HG02678 (cell line): ENCODE results near the gene CLK2.
"Not testable (repeated sequence)": the region's sequence is repeated elsewhere in the genome, so short reads cannot be mapped to it uniquely, and the experiment has no call there.

Experiments used
- ATAC-seq: cut with Tn5 transposase; IDR thresholded peaks from one replicate; pipeline ENCODE4 v1.9.1; 2021; ENCODE audit warnings: mild to moderate bottlenecking, moderate library complexity; ENCODE audit not compliant: unreplicated experiment

The CLK2 gene

DNA sequence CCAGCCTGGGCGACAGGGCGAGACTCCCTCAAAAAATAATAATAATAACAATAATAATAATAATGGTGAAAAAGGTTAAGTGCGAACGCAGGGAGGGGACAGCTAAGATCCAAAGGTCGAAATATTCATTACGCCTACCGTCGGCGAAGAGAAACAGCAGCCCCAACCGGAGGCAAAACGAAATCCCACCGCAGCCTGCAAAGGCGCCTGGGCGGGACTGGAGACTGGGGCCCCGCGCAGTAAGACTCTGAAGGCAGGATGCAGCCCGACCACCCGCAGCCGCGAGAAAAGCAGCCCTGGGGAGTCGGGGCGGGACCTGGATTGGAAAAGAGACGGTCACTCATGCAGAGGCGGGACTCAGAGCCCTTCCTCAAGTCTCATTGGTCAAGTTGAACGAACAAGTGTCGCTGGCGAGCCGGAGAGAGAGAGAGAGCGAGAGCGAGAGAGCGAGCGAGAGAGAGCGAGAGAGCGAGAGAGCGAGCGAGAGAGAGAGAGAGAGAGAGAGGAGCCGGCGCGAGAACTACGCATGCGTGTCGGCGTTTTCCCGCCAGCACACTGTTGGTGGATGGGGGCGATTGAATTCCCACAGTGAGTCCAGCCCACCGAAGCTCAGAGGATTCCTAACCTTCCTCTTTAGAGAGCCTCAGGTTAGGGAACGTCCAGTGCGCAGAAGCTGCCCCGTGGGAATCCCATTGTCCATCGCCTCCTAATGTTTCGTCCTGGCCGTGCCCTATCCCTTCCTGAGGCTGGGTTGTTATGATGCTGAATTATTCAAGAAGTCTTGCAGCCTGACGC lies 28.7 kb downstream of the CLK2 start:
- ATAC-seq = peak; percentile 91

GRCh38 chr1:155242805-155243358 lies 30.4 kb downstream of the CLK2 start:
- no peak for ATAC-seq

- ATAC-seq = no peak
Observed at GRCh38 chr1:155241841-155242264, 31.5 kb downstream of the CLK2 start.

GRCh38 chr1:155241069-155241679 lies 32.1 kb downstream of the CLK2 start:
- no peak for ATAC-seq

- no peak for ATAC-seq
Observed at GRCh38 chr1:155236451-155236850, 36.9 kb downstream of the CLK2 start.

DNA sequence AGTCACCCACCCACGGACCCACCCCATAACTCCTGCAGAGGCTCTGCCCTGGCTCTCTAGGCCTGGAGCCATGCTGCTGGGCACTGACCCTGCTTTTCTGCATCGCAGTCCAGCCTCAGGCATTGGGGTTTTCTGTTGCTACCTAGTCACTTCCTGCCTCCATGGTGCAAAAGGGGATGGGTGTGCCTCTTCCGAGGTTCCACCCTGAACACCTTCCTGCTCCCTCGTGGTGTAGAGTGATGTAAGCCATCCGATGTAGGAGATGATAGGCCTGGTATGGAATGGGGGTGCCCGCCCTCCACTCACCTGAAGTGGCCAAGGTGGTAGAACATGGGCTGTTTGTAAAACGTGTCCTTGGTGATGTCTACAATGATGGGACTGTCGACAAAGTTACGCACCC lies 37.9 kb downstream of the CLK2 start:
- not testable (repeated sequence) for ATAC-seq

- ATAC-seq = not testable (repeated sequence)
Observed at GRCh38 chr1:155233502-155233901, 39.8 kb downstream of the CLK2 start.

GRCh38 chr1:155232001-155232978 lies 41.0 kb downstream of the CLK2 start:
- ATAC-seq = not testable (repeated sequence)

- not testable (repeated sequence) for ATAC-seq
Observed at GRCh38 chr1:155231302-155231701, 42.0 kb downstream of the CLK2 start.

DNA sequence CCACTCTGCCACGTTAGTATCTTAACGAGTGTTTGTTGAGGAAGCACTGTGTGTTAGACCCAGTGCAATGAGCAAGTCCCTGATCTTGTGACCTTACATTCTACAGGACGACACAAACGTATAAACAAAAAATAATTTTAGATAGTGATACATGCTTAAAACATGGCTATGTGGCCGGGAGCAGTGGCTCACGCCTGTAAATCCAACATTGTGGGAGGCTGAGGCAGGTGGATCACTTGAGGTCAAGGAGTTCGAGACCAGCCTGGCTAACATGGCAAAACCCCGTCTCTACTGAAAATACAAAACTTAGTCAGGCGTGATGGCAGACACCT lies 45.2 kb downstream of the CLK2 start:
- ATAC-seq = no peak

GRCh38 chr1:155227261-155228095 lies 45.8 kb downstream of the CLK2 start:
- ATAC-seq = peak; percentile 96

GRCh38 chr1:155226910-155227260 lies 46.4 kb downstream of the CLK2 start:
- no peak for ATAC-seq

DNA sequence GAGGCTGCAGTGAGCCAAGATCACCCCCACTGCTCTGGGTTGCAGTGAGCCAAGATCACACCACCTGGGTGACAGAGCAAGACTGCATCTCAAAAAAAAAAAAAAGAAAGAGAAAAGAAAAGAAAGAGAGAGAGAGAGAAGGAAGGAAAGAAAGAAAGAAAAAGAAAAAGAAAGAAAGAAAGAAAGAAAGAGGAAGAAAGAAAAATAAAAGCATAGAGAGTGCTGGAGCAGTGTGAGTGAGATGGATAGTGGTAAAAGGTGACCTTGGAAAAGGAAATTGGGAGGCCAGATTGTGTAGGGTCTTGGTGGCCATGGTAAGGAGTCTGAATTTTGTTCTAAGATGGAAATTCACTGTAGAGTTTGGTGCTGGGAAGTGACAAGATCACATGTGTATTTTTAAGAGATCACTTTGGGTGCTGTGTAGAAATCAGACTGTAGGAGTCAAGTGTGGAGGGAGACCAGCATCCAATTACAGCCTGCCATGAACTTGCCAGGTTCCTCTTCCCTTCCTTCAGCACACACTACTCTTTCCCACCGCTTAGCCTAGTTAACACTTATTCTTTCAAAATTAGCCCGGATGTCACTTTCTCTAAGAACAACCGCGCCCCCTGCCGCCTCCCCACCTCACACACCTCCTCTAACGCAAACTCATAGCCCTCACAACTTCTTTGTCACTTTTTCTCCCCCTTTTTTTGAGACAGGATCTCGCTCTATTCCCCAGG lies 47.0 kb downstream of the CLK2 start:
- ATAC-seq = peak; percentile 31

DNA sequence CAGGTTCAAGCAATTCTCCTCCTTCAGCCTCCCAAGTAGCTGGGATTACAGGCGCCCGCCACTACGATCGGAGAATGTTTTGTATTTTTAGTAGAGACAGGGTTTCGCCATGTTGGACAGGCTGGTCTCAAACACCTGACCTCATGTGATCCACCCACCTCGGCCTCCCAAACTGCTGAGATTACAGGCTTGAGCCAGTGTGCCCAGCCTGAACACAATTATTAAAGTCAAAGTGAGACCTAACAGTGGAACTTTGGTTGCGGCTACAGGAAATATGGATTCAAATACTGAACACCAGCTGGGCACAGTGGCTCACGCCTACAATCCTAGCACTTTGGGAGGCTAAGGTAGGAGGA lies 47.9 kb downstream of the CLK2 start:
- not testable (repeated sequence) for ATAC-seq

DNA sequence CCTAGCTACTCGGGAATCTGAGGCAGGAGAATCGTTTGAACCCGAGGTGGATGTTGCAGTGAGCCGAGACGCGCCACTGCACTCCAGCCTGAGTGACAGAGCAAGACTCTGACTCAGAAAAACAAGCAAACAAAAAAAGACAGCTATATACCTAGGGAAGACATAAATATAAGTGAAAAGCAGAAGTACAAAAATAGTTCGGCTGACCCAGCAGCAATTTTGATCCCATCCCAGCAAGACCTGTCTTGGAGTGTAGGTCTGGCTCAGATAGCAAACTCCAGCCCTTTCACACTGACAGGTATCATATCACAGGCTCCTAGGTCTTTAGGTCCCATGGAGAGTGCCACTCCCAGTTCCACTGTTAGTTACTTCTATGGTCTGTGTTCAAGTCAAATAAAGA lies 50.3 kb downstream of the CLK2 start:
- no peak for ATAC-seq

- ATAC-seq = not testable (repeated sequence)
Observed at GRCh38 chr1:155220211-155220965, 52.9 kb downstream of the CLK2 start.

- no peak for ATAC-seq
Observed at GRCh38 chr1:155219592-155220031, 53.7 kb downstream of the CLK2 start.

GRCh38 chr1:155218854-155219591 lies 54.3 kb downstream of the CLK2 start:
- no peak for ATAC-seq
